ENCODE measurements around the gene ENTPD7.
"Not testable (repeated sequence)": the region's sequence is repeated elsewhere in the genome, so short reads cannot be mapped to it uniquely, and the experiment has no call there.

ENTPD7 gene

DNA sequence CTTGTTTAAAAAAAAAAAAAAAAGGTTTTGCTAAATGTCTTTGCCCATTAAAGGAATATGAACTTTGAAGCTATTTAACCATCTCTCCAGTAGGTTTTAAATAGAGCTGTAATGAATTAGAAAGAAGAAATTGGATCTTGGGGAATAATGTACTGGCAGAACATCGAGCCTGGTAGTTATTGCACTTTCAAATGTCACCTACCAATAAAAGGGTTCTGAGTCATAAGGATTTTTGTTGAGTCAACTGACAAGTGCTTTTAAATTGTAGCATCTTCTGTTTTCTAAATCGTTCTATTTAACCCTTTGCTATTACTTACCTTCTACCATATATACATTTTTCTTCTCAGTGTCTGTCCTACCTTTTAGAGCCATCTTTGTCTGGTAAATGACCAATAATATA, 83.4 kb downstream of the ENTPD7 start:
- no peak for FAIRE-seq
- DNase-seq (ENCODE audit: low spot score): no peak

- DNase-seq (ENCODE audit: low spot score) (no peak), FAIRE-seq (no peak)
Measured at GRCh38 chr10:99743841-99744240, 84.5 kb downstream of the ENTPD7 start.

GRCh38 chr10:99746166-99746565, 86.9 kb downstream of the ENTPD7 start:
- not testable (repeated sequence) for FAIRE-seq; DNase-seq (ENCODE audit: low spot score)

- FAIRE-seq (no peak), DNase-seq (ENCODE audit: low spot score) (no peak)
Measured at GRCh38 chr10:99748823-99749451, 89.6 kb downstream of the ENTPD7 start.

DNA sequence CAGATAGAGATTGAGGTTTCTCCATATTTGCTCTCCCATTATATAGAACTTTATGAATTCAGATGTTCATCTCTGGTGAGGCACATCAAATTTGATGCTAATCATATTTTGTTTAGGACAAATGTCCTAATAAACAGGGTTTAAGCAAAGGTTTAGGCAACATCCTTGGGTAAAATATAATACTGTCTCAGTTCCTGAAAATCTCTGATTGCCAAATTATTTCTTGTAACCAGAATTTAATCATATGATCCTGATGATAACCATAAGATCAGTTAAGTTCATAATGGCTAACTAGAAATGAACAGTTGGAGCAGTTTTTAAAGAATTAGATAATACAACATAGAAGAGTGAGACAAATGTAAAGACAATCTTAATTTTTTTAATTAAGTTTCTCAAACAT, 91.3 kb downstream of the ENTPD7 start:
- DNase-seq (ENCODE audit: low spot score) (no peak), FAIRE-seq (no peak)

GRCh38 chr10:99754670-99755069, 95.4 kb downstream of the ENTPD7 start:
- DNase-seq (ENCODE audit: low spot score) (no peak), FAIRE-seq (no peak)

Data from urothelium cell line (cell line).